Measurements from ENCODE around the gene MAML2. TPM values are rescaled to one million over a fixed set of nuclear protein-coding genes. Genes with fewer than 3 reads are reported as not detected.

MAML2 gene
- total and polyA plus RNA-seq, 2 of the 13 experiments (the other 11 are each of a cell fraction or from before 2014, with no cell fraction given) = 2.3 to 25.9 TPM

- TF ChIP-seq SOX13 (IDR thresholded peaks at IDR 0.05) (no peak), SOX13 (CRISPR knock-in tag; conservative IDR thresholded peaks at IDR 0.05 in 1 of 2, IDR thresholded peaks at IDR 0.05 in 1 of 2) (peak in 1 of 2 experiments; percentile 31; a peak in 1 of 4 replicates), THAP11 (CRISPR knock-in tag; IDR thresholded peaks at IDR 0.05) (0 out of 2 replicates have a peak, but pooled peaks have one; percentile 21), SIN3A (IDR thresholded peaks at IDR 0.05; ENCODE audit: borderline replicate concordance, low read depth, low read length) (no peak), EP300 (IDR thresholded peaks at IDR 0.05; ENCODE audit: low read depth in 2 of 2, low read length in 2 of 2) (0 out of 4 replicates have a peak, but pooled peaks of 1 of the 2 experiments have one; percentile 11), EP300 (CRISPR knock-in tag; IDR thresholded peaks at IDR 0.05; ENCODE audit: borderline replicate concordance) (no peak), DRAP1 (CRISPR knock-in tag; IDR thresholded peaks at IDR 0.05) (0 out of 2 replicates have a peak, but pooled peaks have one; percentile 16), NCOA2 (CRISPR knock-in tag; IDR thresholded peaks at IDR 0.05) (0 out of 2 replicates have a peak, but pooled peaks have one; percentile 13), HNF4A (CRISPR knock-in tag; IDR thresholded peaks at IDR 0.05) (peak; percentile 62), GATAD2A (CRISPR knock-in tag; IDR thresholded peaks at IDR 0.05) (peak; percentile 29; the same call in 1 of the 2 replicates), ELK4 (CRISPR knock-in tag; IDR thresholded peaks at IDR 0.05; ENCODE audit: borderline replicate concordance) (no peak), RARA (CRISPR knock-in tag; IDR thresholded peaks at IDR 0.05) (0 out of 2 replicates have a peak, but pooled peaks have one; percentile 36), CEBPZ (IDR thresholded peaks at IDR 0.05; ENCODE audit: low read length) (no peak), GLMP (CRISPR knock-in tag; IDR thresholded peaks at IDR 0.05; ENCODE audit: borderline replicate concordance) (no peak), ZNF598 (CRISPR knock-in tag; IDR thresholded peaks at IDR 0.05; ENCODE audit: borderline replicate concordance) (no peak), ZNF7 (CRISPR knock-in tag; IDR thresholded peaks at IDR 0.05) (no peak), POLR2AphosphoS5 (IDR thresholded peaks at IDR 0.05; ENCODE audit: low read depth, low read length) (no peak), NR2C2 (CRISPR knock-in tag; IDR thresholded peaks at IDR 0.05; ENCODE audit: borderline replicate concordance) (0 out of 2 replicates have a peak, but pooled peaks have one; percentile 39)
Measured at GRCh38 chr11:96061069-96061468, 281.9 kb downstream of the MAML2 start (continued).
